GM12872 (cell line): ENCODE data around the gene TM9SF3.

ENCODE experiments used
- TF ChIP-seq, protein P1 (sequence below): IDR thresholded peaks from 3 replicates; pipeline ENCODE4 v1.5.1; 2011; ENCODE audit warnings: low read depth, mild to moderate bottlenecking, low read length, moderate library complexity; ENCODE audit not compliant: insufficient read depth

TM9SF3 gene

DNA sequence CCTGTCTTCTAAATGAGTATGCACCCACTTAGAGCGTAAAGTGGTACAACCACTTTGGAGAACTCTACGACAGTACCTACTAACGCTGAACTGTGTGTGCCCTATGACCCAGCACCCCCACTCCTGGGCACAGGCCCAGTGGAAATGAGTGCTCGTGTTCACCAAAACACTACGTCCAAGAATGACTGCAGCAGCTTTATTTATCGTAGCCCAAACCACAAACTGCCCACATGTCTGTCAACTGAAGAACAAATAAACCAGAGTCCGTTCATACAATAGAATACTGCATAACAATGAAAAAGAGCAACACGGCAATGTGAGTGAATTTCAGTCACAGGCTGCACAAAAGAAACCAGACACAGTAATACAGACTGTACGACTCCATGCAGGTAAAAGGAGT lies 108.5 kb downstream of the TM9SF3 start:
- TF ChIP-seq, protein P1, sequence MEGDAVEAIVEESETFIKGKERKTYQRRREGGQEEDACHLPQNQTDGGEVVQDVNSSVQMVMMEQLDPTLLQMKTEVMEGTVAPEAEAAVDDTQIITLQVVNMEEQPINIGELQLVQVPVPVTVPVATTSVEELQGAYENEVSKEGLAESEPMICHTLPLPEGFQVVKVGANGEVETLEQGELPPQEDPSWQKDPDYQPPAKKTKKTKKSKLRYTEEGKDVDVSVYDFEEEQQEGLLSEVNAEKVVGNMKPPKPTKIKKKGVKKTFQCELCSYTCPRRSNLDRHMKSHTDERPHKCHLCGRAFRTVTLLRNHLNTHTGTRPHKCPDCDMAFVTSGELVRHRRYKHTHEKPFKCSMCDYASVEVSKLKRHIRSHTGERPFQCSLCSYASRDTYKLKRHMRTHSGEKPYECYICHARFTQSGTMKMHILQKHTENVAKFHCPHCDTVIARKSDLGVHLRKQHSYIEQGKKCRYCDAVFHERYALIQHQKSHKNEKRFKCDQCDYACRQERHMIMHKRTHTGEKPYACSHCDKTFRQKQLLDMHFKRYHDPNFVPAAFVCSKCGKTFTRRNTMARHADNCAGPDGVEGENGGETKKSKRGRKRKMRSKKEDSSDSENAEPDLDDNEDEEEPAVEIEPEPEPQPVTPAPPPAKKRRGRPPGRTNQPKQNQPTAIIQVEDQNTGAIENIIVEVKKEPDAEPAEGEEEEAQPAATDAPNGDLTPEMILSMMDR, result no peak

DNA sequence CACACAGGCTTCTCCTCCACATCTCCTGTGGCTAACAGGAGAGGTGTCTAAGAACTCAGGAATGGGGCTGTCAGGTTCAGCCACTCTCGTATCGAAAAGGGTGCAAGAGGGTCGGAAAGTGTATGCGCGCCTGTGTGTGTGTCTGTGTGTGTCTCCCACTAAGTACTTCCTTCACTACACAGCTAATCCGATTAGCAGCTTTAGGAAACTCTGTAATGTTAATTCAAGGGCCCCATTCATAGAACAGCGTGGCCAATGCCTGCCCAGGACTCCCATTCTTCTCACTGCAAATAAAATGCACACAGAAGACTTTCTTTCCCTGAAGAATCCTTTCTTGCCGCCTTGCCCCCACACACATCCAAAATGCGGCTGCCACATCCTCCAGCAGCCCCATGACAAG lies 112.9 kb downstream of the TM9SF3 start:
- TF ChIP-seq, protein P1, result no peak

DNA sequence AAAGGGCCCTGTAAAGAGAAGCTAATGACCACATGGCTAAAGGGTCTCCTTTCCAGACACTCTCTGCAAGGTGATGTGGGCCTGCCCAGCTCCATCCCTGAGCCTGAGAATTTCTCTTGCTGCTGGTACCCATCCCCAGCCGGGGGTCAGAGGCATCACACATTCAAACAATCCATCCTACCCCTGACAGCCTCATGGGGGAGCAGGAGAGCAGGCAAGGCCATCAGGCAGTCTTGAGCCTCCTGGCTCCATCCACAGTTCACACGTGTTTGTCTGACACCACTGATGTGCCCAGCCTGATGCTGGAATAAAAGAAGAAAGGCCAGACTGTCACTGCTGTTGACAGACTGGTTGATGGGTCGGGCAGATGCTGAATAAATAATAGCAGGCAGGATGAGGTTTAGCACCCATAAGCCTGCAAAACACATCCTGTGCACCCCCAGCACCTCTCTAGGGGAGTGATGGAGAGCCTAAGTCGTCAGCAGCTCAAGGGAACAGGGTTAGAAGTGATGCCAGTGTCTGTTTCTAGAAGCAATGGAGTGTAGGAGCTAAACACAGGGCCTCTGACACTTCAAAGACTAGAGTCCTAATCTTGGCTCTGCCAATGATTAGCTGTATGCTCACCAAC lies 116.6 kb downstream of the TM9SF3 start:
- TF ChIP-seq, protein P1, result peak; percentile 81

DNA sequence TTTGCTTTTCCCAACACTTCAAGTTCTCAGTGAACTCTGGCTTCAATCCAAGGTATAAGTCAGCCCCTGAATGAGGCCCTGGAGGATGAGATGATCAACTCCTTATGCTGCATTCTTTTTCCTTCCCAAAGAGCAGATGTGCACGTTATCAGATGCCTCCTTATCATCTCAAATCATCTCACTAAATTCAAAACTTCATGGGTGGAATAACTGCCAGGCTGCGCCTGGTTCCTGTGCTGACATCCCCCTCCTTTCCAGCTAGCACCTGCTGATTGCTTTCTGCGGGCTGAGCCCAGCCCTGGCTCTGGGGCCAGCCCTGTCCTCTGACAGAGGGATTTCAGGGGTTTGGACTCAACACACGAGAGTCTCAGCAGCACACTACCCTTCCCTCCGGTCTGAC lies 118.0 kb downstream of the TM9SF3 start:
- TF ChIP-seq, protein P1, result no peak
